Mesenchymal stem cell (in vitro differentiated cells and primary cell): ENCODE results near the gene CXorf65. TPM values are rescaled to one million over a fixed set of nuclear protein-coding genes. Genes with fewer than 3 reads are reported as not detected.

Experiments
- DNase-seq: peaks from one replicate; pipeline ENCODE4 v3.0.0-alpha.2; 2013
- H2AFZ ChIP-seq: one replicate; pipeline ENCODE4 v1.6.1; 2013; ENCODE audit warnings: low read depth, mild to moderate bottlenecking, control low read depth, inconsistent platforms, low read length, moderate library complexity
- H2AK5ac ChIP-seq: 2 replicates; pipeline ENCODE4 v1.6.1; 2013; ENCODE audit warnings: low read length, moderate library complexity, mild to moderate bottlenecking, inconsistent platforms; ENCODE audit not compliant: severe bottlenecking
- H2BK120ac ChIP-seq: one replicate; pipeline ENCODE4 v1.6.1; 2013; ENCODE audit warnings: low read depth, mild to moderate bottlenecking, inconsistent platforms, low read length, moderate library complexity
- H2BK12ac ChIP-seq, 2 experiments: one replicate each; pipeline ENCODE4 v1.6.1; 2013; ENCODE audit warnings: inconsistent platforms in 2 of 2, low read length in 2 of 2, mild to moderate bottlenecking in 2 of 2, moderate library complexity in 2 of 2, control low read depth in 1 of 2
- H2BK15ac ChIP-seq: one replicate; pipeline ENCODE4 v1.6.1; 2013; ENCODE audit warnings: mild to moderate bottlenecking, low read depth, inconsistent platforms; ENCODE audit not compliant: poor library complexity, severe bottlenecking
- H2BK5ac ChIP-seq: 2 replicates; pipeline ENCODE4 v1.6.1; 2013; ENCODE audit warnings: low read depth, mild to moderate bottlenecking, low read length, control low read depth, inconsistent platforms; ENCODE audit not compliant: poor library complexity, severe bottlenecking
- H3K14ac ChIP-seq, 2 experiments: one replicate each; pipeline ENCODE4 v1.6.1; 2013; ENCODE audit warnings: inconsistent platforms in 2 of 2, low read length in 2 of 2, control low read depth in 1 of 2, mild to moderate bottlenecking in 1 of 2, moderate library complexity in 1 of 2
- H3K18ac ChIP-seq, 2 experiments: one replicate each; pipeline ENCODE4 v1.6.1; 2013; ENCODE audit warnings: inconsistent platforms in 2 of 2, low read length in 2 of 2, control low read depth in 1 of 2, low read depth in 1 of 2, mild to moderate bottlenecking in 1 of 2
- H3K23ac ChIP-seq, 2 experiments: one replicate each; pipeline ENCODE4 v1.6.1; 2013; ENCODE audit warnings: inconsistent platforms in 2 of 2, low read length in 2 of 2, mild to moderate bottlenecking in 2 of 2, moderate library complexity in 2 of 2, control low read depth in 1 of 2
- H3K27ac ChIP-seq: 2 replicates; pipeline ENCODE4 v1.5.1; 2013; ENCODE audit warnings: mild to moderate bottlenecking, moderate library complexity, low read length, control low read depth, inconsistent platforms; ENCODE audit not compliant: poor library complexity, severe bottlenecking
- H3K27me3 ChIP-seq, 2 experiments: 2 replicates each; pipeline versions ENCODE4 v1.6.1 to v1.7.0; 2013; ENCODE audit warnings: low read length in 2 of 2, mild to moderate bottlenecking in 2 of 2, moderate library complexity in 2 of 2, control low read depth in 1 of 2, inconsistent platforms in 1 of 2; ENCODE audit not compliant: control insufficient read depth in 1 of 2, insufficient read depth in 1 of 2
- H3K36me3 ChIP-seq, 2 experiments: 2 replicates each; pipeline versions ENCODE4 v1.6.1 to v1.7.0; 2013; ENCODE audit warnings: low read length in 2 of 2, control low read depth in 1 of 2, inconsistent platforms in 1 of 2, low read depth in 1 of 2, mild to moderate bottlenecking in 1 of 2; ENCODE audit not compliant: insufficient read depth in 2 of 2, control insufficient read depth in 1 of 2
- H3K4ac ChIP-seq, 2 experiments: one replicate each; pipeline ENCODE4 v1.6.1; 2013; ENCODE audit warnings: inconsistent platforms in 2 of 2, low read length in 2 of 2, mild to moderate bottlenecking in 2 of 2, moderate library complexity in 2 of 2, control low read depth in 1 of 2, low read depth in 1 of 2
- H3K4me1 ChIP-seq: 2 replicates; pipeline ENCODE4 v1.6.1; 2013; ENCODE audit warnings: low read depth, low read length, control low read depth; ENCODE audit not compliant: control insufficient read depth, insufficient read depth
- H3K4me2 ChIP-seq: 2 replicates; pipeline ENCODE4 v1.6.1; 2013; ENCODE audit warnings: low read length, mild to moderate bottlenecking, inconsistent platforms; ENCODE audit not compliant: poor library complexity, severe bottlenecking
- H3K4me3 ChIP-seq, 2 experiments: 2 replicates each; pipeline versions ENCODE4 v1.5.1 to v1.7.0; 2013; ENCODE audit warnings: low read length in 2 of 2, mild to moderate bottlenecking in 2 of 2, control low read depth in 1 of 2, low read depth in 1 of 2; ENCODE audit not compliant: insufficient read depth in 1 of 2
- H3K79me1 ChIP-seq: replicated peaks from 2 replicates; pipeline ENCODE4 v1.6.1; 2013; ENCODE audit warnings: mild to moderate bottlenecking, control low read depth, low read length, inconsistent platforms; ENCODE audit not compliant: poor library complexity, severe bottlenecking
- H3K9ac ChIP-seq: 2 replicates; pipeline ENCODE4 v1.7.0; 2013; ENCODE audit warnings: mild to moderate bottlenecking, low read length, moderate library complexity
- H3K9me3 ChIP-seq: 2 replicates; pipeline ENCODE4 v1.7.0; 2013; ENCODE audit warnings: mild to moderate bottlenecking, low read length; ENCODE audit not compliant: control insufficient read depth
- H4K8ac ChIP-seq: one replicate; pipeline ENCODE4 v1.6.1; 2013; ENCODE audit warnings: inconsistent platforms, mild to moderate bottlenecking, low read length, moderate library complexity
- H4K91ac ChIP-seq: one replicate; pipeline ENCODE4 v1.6.1; 2013; ENCODE audit warnings: mild to moderate bottlenecking, low read length, inconsistent platforms
- WGBS: methylation state at CpG from one replicate; pipeline ENCODE4 v1.1.7; 2013; ENCODE audit warnings: mixed read lengths; 5-methylcytosine and 5-hydroxymethylcytosine counted together
- polyA plus RNA-seq, 2 experiments: library from polyadenylated mRNA; stranded (reverse); fragments of 200-250 nt; gene quantifications; one replicate each; pipeline ENCODE4 v1.2.3, GENCODE V29; 2013

The CXorf65 gene
- not detected for polyA plus RNA-seq (2013, experiment 1 of 2)
- polyA plus RNA-seq (2013, experiment 2 of 2) = not detected

DNA sequence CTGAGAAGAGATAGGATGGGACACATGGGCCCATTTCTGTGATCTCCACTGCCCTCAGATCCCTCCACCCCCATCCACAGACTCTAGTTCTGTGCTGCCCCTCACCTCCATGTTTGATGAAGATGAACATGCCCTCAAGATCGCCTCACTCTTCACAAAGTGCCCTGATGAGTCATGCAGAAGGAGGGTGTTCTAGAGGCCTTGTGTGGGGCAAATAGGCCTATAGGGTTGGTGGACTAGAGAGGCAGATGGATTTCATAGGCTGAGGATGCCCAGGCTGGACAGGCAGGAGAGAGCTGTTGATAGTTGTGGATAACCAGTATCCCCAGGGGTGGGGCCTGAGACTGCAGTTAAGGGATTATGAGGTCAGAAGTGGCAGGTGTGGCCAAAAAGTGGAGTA lies at the start of gene CXorf65:
Gene CXorf65 (minus strand): TSS at position 314 of the 400 bp plus-strand sequence. CDS start 184 bp downstream, at position 130.
- Histone ChIP-seq H3K36me3 (no peaks in the 10 kb centered on the region), H3K27me3 (peaks cover 0 to 56% of the 10 kb centered on the region in 2 experiments), H2BK120ac (peak within 1 kb of the TSS; percentile 34), H3K4me2 (no peak within 1 kb of the TSS), H2BK12ac (peak within 1 kb of the TSS in 1 of 2 experiments; percentile 54), H2AFZ (no peak within 1 kb of the TSS), H3K9me3 (peaks cover 2% of the 10 kb centered on the region), H4K8ac (peak within 1 kb of the TSS; percentile 36), H3K4me3 (no peak within 1 kb of the TSS), H3K14ac (no peak within 1 kb of the TSS), H2BK15ac (peak within 1 kb of the TSS; percentile 28), H3K18ac (peak within 1 kb of the TSS in 1 of 2 experiments; percentile 12), H3K4me1 (peaks cover 4% of the 10 kb centered on the region), H3K27ac (no peak within 1 kb of the TSS), H3K79me1 (no peaks in the 10 kb centered on the region), H2BK5ac (no peak within 1 kb of the TSS), H3K23ac (no peak within 1 kb of the TSS), H3K4ac (no peak within 1 kb of the TSS), H2AK5ac (no peak within 1 kb of the TSS), H3K9ac (no peak within 1 kb of the TSS), H4K91ac (no peak within 1 kb of the TSS)
- DNase-seq = no peak
- WGBS = 75% methylated on average over 1 of the region's 1 CpG

DNA sequence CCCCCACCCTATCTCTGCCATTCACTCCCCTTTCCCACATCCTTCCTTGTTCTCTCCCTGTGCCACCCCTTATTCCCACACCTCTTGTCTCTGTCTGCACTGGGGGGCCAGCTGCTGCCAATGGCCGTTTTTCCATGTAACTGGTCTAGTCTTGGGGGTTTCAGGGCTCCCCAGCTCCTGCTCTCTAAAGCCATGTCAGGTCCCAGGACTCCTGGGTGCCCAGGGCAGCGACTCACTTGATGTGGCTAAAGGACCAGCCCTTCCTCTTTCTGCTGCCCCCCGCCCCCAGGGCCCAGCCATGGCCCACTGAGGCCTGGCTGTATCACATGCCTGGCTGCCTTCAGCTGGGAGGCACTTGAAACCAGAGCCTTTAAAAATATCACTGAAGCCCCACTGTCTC lies 48.1 kb upstream of the CXorf65 start:
- H3K4me3 ChIP-seq = no peak overlapping the region
- H4K91ac ChIP-seq = no peak overlapping the region
- no peaks in the 10 kb centered on the region for H3K79me1 ChIP-seq
- H2AFZ ChIP-seq = no peak overlapping the region
- H3K9ac ChIP-seq = no peak overlapping the region
- no peak overlapping the region for H3K23ac ChIP-seq
- no peak overlapping the region for H2AK5ac ChIP-seq
- no peak overlapping the region for H3K18ac ChIP-seq
- H2BK15ac ChIP-seq = no peak overlapping the region
- H3K4me2 ChIP-seq = no peak overlapping the region
- H3K14ac ChIP-seq = no peak overlapping the region
- H2BK5ac ChIP-seq = peak overlapping the region; percentile 31
- no peak overlapping the region for H3K27ac ChIP-seq
- no peaks in the 10 kb centered on the region for H3K36me3 ChIP-seq
- no peak overlapping the region for H2BK120ac ChIP-seq
- no peak overlapping the region for H3K4ac ChIP-seq
- no peaks in the 10 kb centered on the region for H3K4me1 ChIP-seq
- no peak overlapping the region for H2BK12ac ChIP-seq
- peaks cover 0 to 40% of the 10 kb centered on the region in 2 experiments for H3K27me3 ChIP-seq
- 56% methylated on average over 3 of the region's 3 CpGs for WGBS
- H3K9me3 ChIP-seq = no peaks in the 10 kb centered on the region
- H4K8ac ChIP-seq = no peak overlapping the region
- DNase-seq = no peak

DNA sequence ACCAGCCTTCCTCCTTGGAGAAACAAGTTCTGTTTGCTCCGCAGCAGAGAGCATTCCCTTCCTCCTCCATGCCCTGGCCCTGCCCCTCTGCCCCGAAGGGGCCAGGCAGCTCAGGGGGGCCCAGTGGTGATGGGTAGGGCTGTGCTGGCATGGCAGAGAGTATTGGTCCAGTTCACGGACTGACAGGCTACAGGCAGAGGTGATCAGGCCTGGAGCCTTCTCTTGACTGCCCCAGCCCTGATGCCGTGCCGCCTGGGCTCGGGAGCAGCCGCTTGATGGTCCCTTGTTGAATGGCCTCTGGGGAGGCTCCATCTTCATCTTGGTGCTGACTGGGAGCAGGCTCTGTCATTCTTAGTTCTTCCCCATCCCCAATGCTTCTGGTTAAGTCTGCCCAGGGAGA lies 47.7 kb upstream of the CXorf65 start:
- Histone ChIP-seq H2BK12ac (no peak overlapping the region), H3K79me1 (no peaks in the 10 kb centered on the region), H3K18ac (no peak overlapping the region), H3K4ac (no peak overlapping the region), H2AFZ (no peak overlapping the region), H3K4me2 (no peak overlapping the region), H3K4me1 (no peaks in the 10 kb centered on the region), H3K4me3 (no peak overlapping the region), H3K14ac (no peak overlapping the region), H3K27me3 (peaks cover 0 to 40% of the 10 kb centered on the region in 2 experiments), H3K9me3 (no peaks in the 10 kb centered on the region), H2BK15ac (no peak overlapping the region), H3K27ac (no peak overlapping the region), H3K23ac (no peak overlapping the region), H2BK120ac (no peak overlapping the region), H3K9ac (no peak overlapping the region), H2BK5ac (no peak overlapping the region), H3K36me3 (no peaks in the 10 kb centered on the region), H4K8ac (no peak overlapping the region), H4K91ac (no peak overlapping the region), H2AK5ac (no peak overlapping the region)
- DNase-seq = no peak
- WGBS = no CpG with 5 or more reads among the region's 7 CpGs

- no peak overlapping the region for H3K9ac ChIP-seq
- peaks cover 0 to 55% of the 10 kb centered on the region in 2 experiments for H3K27me3 ChIP-seq
- H3K14ac ChIP-seq = no peak overlapping the region
- H4K8ac ChIP-seq = no peak overlapping the region
- no peak overlapping the region for H3K4ac ChIP-seq
- no peak overlapping the region for H2BK15ac ChIP-seq
- no peak overlapping the region for H2BK12ac ChIP-seq
- no peak overlapping the region for H3K4me2 ChIP-seq
- no peak overlapping the region for H4K91ac ChIP-seq
- no peak overlapping the region for H3K23ac ChIP-seq
- H3K9me3 ChIP-seq = no peaks in the 10 kb centered on the region
- no peaks in the 10 kb centered on the region for H3K36me3 ChIP-seq
- H2BK120ac ChIP-seq = no peak overlapping the region
- no peak overlapping the region for H3K27ac ChIP-seq
- no peaks in the 10 kb centered on the region for H3K79me1 ChIP-seq
- no peak for DNase-seq
- peaks cover 2% of the 10 kb centered on the region for H3K4me1 ChIP-seq
- no peak overlapping the region for H3K18ac ChIP-seq
- H2AK5ac ChIP-seq = no peak overlapping the region
- H2AFZ ChIP-seq = no peak overlapping the region
- no peak overlapping the region for H2BK5ac ChIP-seq
- no peak overlapping the region for H3K4me3 ChIP-seq
- 78% methylated on average over 7 of the region's 7 CpGs for WGBS
These were observed 44.8 kb upstream of the CXorf65 start for GRCh38 chrX:71151366-71151765.
